T-cell (primary cell): ENCODE results near the gene IFT57. TPM values are rescaled to one million over a fixed set of nuclear protein-coding genes. Genes with fewer than 3 reads are reported as not detected.

Source experiments
- ATAC-seq, 4 experiments: fragments of 200-7000 bp in 3 of 4; fragments of 150-1000 bp in 1 of 4; cut with Tn5 transposase; replicated peaks in 1 of 4; 1 replicate in 3 of 4; 2 replicates in 1 of 4; pipeline ENCODE4 v1.10.0; 2021; ENCODE audit warnings: moderate library complexity in 3 of 4, mild to moderate bottlenecking in 2 of 4, moderate number of reproducible peaks in 1 of 4
- CTCF ChIA-PET, 2 donors: fragments of 300-600 bp; sonication (Branson Sonifier 250); formaldehyde crosslinking; loops; one replicate each; lab custom pipeline; 2022; ENCODE audit warnings: antibody characterized with exemption in 2 of 2; lab: Charles Lee
- POLR2A ChIA-PET, 2 donors: fragments of 300-600 bp; sonication (Branson Sonifier 250); formaldehyde crosslinking; loops; one replicate each; lab custom pipeline; 2022; ENCODE audit warnings: antibody characterized with exemption in 2 of 2; lab: Charles Lee
- DNase-seq, 35 experiments: peaks; one replicate each; pipeline versions ENCODE4 v3.0.0 to v3.0.0-alpha.2; 2013 to 2023
- H3K27ac ChIP-seq: one replicate; pipeline ENCODE4 v1.5.1; 2013; ENCODE audit warnings: low read length
- H3K27me3 ChIP-seq, 2 experiments: replicated peaks in 1 of 2; 1 replicate in 1 of 2; 2 replicates in 1 of 2; pipeline versions ENCODE4 v1.6.1 to v1.7.0; 2013; ENCODE audit warnings: low read length in 1 of 2, mixed read lengths in 1 of 2; ENCODE audit not compliant: control insufficient read depth in 2 of 2, insufficient read depth in 2 of 2; ENCODE audit errors: extremely low read depth in 1 of 2
- H3K36me3 ChIP-seq, 2 donors: 1 replicate in 1 of 2; 2 replicates in 1 of 2; pipeline versions ENCODE4 v1.6.1 to v1.7.0; 2013; ENCODE audit warnings: low read length in 1 of 2; ENCODE audit not compliant: control insufficient read depth in 2 of 2, insufficient read depth in 1 of 2; ENCODE audit errors: extremely low read depth in 1 of 2
- H3K4me1 ChIP-seq, 2 experiments: 1 replicate in 1 of 2; 2 replicates in 1 of 2; pipeline versions ENCODE4 v1.6.1 to v1.7.0; 2013; ENCODE audit warnings: low read length in 2 of 2, mixed read lengths in 1 of 2; ENCODE audit not compliant: insufficient read depth in 2 of 2, control insufficient read depth in 1 of 2; ENCODE audit errors: extremely low read depth in 1 of 2
- H3K4me3 ChIP-seq, 2 donors: 1 replicate in 1 of 2; 2 replicates in 1 of 2; pipeline versions ENCODE4 v1.5.1 to v1.7.0; 2013; ENCODE audit warnings: mild to moderate bottlenecking in 2 of 2, low read length in 1 of 2, moderate library complexity in 1 of 2; ENCODE audit not compliant: control insufficient read depth in 1 of 2; ENCODE audit errors: extremely low read depth in 1 of 2
- H3K9me3 ChIP-seq: 2 replicates; pipeline ENCODE4 v1.7.0; 2013
- H3K27ac Mint-ChIP-seq, 2 donors: one replicate each; pipeline ENCODE4 v1.8.0; 2020 to 2021; ENCODE audit warnings: mild to moderate bottlenecking in 2 of 2, mixed read lengths in 2 of 2
- H3K27me3 Mint-ChIP-seq, 2 donors: one replicate each; pipeline ENCODE4 v1.8.0; 2021 to 2022; ENCODE audit warnings: mixed read lengths in 2 of 2
- H3K36me3 Mint-ChIP-seq: one replicate; pipeline ENCODE4 v1.8.0; 2021; ENCODE audit warnings: mixed read lengths
- H3K4me1 Mint-ChIP-seq, 3 donors: one replicate each; pipeline ENCODE4 v1.8.0; 2020 to 2022; ENCODE audit warnings: mixed read lengths in 3 of 3, mild to moderate bottlenecking in 1 of 3
- H3K4me3 Mint-ChIP-seq, 3 donors: one replicate each; pipeline ENCODE4 v1.8.0; 2020 to 2022; ENCODE audit warnings: mild to moderate bottlenecking in 3 of 3, mixed read lengths in 3 of 3, moderate library complexity in 3 of 3
- H3K9me3 Mint-ChIP-seq, 3 donors: one replicate each; pipeline ENCODE4 v1.8.0; 2020 to 2022; ENCODE audit warnings: mixed read lengths in 3 of 3
- WGBS: methylation state at CpG from one replicate; pipeline ENCODE4 v1.1.5; 2013; ENCODE audit warnings: missing lambda C conversion rate; ENCODE audit not compliant: insufficient coverage; 5-methylcytosine and 5-hydroxymethylcytosine counted together
- total RNA-seq, 35 experiments: library from RNA in 6 of 35; stranded (reverse) in 6 of 35; fragments of 120-200 nt in 1 of 35; gene quantifications; one replicate each; pipeline versions ENCODE4 v1.2.1 to v1.2.4 and lab custom pipeline; 2013 to 2026

The IFT57 gene
- total RNA-seq, 5 donors from 2014 or later (not counting 1 experiment from before 2014, with no cell fraction given): 24.8 to 36.7 (median 30.0) TPM

DNA sequence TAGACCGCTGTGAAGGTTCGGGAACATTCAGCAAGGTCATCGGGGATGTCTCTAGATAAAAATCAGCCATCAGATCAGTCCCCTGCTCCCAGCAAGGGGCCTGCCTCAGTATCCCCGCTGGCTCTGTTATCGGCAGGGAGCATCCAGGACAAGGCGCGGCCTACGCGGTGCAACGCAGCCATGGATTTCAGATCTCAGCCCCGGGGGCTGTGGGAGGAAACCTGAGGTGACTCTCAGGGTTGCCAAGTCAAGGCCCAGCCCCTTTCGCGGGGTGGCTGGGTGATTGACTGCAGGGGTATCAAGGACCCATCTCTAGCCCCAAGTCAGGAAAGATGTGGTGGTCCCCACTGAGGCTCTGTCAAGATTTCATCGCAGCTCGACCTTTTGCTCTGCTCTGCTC, 108.2 kb downstream of the IFT57 start:
- Mint-ChIP-seq H3K9me3 (no peaks in the 10 kb centered on the region), H3K27ac (no peak overlapping the region), H3K36me3 (no peaks in the 10 kb centered on the region), H3K4me1 (peaks cover 0 to 14% (median 9%) of the 10 kb centered on the region in 3 donors), H3K27me3 (no peaks in the 10 kb centered on the region), H3K4me3 (no peak overlapping the region)
- Histone ChIP-seq H3K9me3 (no peaks in the 10 kb centered on the region), H3K4me1 (no peaks in the 10 kb centered on the region), H3K27ac (no peak overlapping the region), H3K36me3 (no peaks in the 10 kb centered on the region), H3K27me3 (no peaks in the 10 kb centered on the region), H3K4me3 (no peak overlapping the region)
- CTCF ChIA-PET: no interaction called here
- ATAC-seq (no peak), DNase-seq (no peak)
- POLR2A ChIA-PET: no interaction called here
- 86% methylated on average over 6 of the region's 15 CpGs for WGBS

DNA sequence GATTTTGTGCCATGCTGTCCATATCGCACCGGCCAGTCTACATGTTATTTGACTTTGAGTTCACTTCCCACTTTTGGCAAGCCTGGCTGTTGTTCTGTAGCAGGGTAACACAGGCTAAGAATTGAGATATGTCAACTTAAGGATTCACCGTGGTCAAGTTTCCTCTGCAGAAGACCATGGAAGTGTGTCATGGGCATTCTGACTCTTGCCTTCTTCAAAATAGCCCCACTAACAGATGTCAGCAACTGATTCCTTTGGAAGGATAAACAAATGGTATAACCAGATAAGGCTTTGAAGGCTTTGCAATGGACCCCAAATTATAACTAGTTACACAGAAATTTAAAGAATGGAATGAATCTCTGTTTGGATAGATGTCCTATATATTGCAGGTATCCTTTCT, 111.3 kb downstream of the IFT57 start:
- H3K4me1 ChIP-seq: peaks cover 0 to 2% of the 10 kb centered on the region in 2 experiments
- ChIA-PET CTCF (no interaction called here), POLR2A (no interaction called here)
- no peak for ATAC-seq
- no peaks in the 10 kb centered on the region for H3K27me3 ChIP-seq
- Mint-ChIP-seq H3K4me1 (peaks cover 9 to 12% (median 9%) of the 10 kb centered on the region in 3 donors), H3K9me3 (no peaks in the 10 kb centered on the region), H3K36me3 (no peaks in the 10 kb centered on the region), H3K4me3 (no peak overlapping the region), H3K27ac (no peak overlapping the region), H3K27me3 (no peaks in the 10 kb centered on the region)
- DNase-seq: no peak
- no peak overlapping the region for H3K27ac ChIP-seq
- WGBS: no CpG with 5 or more reads among the region's 3 CpGs
- no peak overlapping the region for H3K4me3 ChIP-seq
- H3K9me3 ChIP-seq: no peaks in the 10 kb centered on the region
- H3K36me3 ChIP-seq: no peaks in the 10 kb centered on the region

Other genes starting within 250 kb of the IFT57 start
- gene CD47, start 131.4 kb downstream of the IFT57 start, total RNA-seq: 100 to 1,000 TPM; 154 to 186 (median 161) TPM
- 1 to 10 TPM in 1 of 5 donors, under 1 TPM in 4; 0.28 to 1.5 (median 0.35) TPM for gene HHLA2, start 74.1 kb upstream of the IFT57 start, total RNA-seq